Stimulated activated CD4-positive, alpha-beta T cell treated with anti-CD3 and anti-CD28 coated beads, Interleukin-2, amount 100 ng/mL, for 4 hours (primary cell): ENCODE measurements around the gene DCAF8L2.
"Not testable (repeated sequence)": the region's sequence is repeated elsewhere in the genome, so short reads cannot be mapped to it uniquely, and the experiment has no call there.

Experiments
- DNase-seq: peaks from one replicate; pipeline ENCODE4 v3.0.0-alpha.2; 2020; ENCODE audit warnings: low read depth

Gene DCAF8L2

GRCh38 chrX:27679281-27679680 is 89.1 kb downstream of the DCAF8L2 start:
- DNase-seq: no peak

GRCh38 chrX:27680726-27681125 is 90.6 kb downstream of the DCAF8L2 start:
- DNase-seq: no peak

- DNase-seq: not testable (repeated sequence)
These were observed 93.5 kb downstream of the DCAF8L2 start for GRCh38 chrX:27683566-27684208.

- DNase-seq: no peak
These were observed 104.5 kb downstream of the DCAF8L2 start for GRCh38 chrX:27694667-27695066.

- no peak for DNase-seq
These were observed 116.4 kb downstream of the DCAF8L2 start for GRCh38 chrX:27706526-27706925.

- no peak for DNase-seq
These were observed 125.5 kb downstream of the DCAF8L2 start for GRCh38 chrX:27715610-27716009.

GRCh38 chrX:27728291-27728690 is 138.1 kb downstream of the DCAF8L2 start:
- DNase-seq: no peak

- DNase-seq: no peak
These were observed 141.8 kb downstream of the DCAF8L2 start for GRCh38 chrX:27731962-27732361.

- no peak for DNase-seq
These were observed 145.8 kb downstream of the DCAF8L2 start for GRCh38 chrX:27735914-27736313.

- no peak for DNase-seq
These were observed 150.8 kb downstream of the DCAF8L2 start for GRCh38 chrX:27740933-27741332.

- not testable (repeated sequence) for DNase-seq
These were observed 153.4 kb downstream of the DCAF8L2 start for GRCh38 chrX:27743521-27743920.

- no peak for DNase-seq
These were observed 156.4 kb downstream of the DCAF8L2 start for GRCh38 chrX:27746516-27746915.

- DNase-seq: not testable (repeated sequence)
These were observed 160.2 kb downstream of the DCAF8L2 start for GRCh38 chrX:27750298-27750697.

- no peak for DNase-seq
These were observed 161.8 kb downstream of the DCAF8L2 start for GRCh38 chrX:27751976-27752375.

- no peak for DNase-seq
These were observed 175.6 kb downstream of the DCAF8L2 start for GRCh38 chrX:27765718-27766117.

- no peak for DNase-seq
These were observed 177.2 kb downstream of the DCAF8L2 start for GRCh38 chrX:27767387-27767786.

GRCh38 chrX:27775984-27776383 is 185.8 kb downstream of the DCAF8L2 start:
- DNase-seq: no peak

- DNase-seq: no peak
These were observed 206.6 kb downstream of the DCAF8L2 start for GRCh38 chrX:27796640-27797257.

- no peak for DNase-seq
These were observed 207.4 kb downstream of the DCAF8L2 start for GRCh38 chrX:27797575-27797974.
